ENCODE data around the gene USH1C.

USH1C gene

DNA sequence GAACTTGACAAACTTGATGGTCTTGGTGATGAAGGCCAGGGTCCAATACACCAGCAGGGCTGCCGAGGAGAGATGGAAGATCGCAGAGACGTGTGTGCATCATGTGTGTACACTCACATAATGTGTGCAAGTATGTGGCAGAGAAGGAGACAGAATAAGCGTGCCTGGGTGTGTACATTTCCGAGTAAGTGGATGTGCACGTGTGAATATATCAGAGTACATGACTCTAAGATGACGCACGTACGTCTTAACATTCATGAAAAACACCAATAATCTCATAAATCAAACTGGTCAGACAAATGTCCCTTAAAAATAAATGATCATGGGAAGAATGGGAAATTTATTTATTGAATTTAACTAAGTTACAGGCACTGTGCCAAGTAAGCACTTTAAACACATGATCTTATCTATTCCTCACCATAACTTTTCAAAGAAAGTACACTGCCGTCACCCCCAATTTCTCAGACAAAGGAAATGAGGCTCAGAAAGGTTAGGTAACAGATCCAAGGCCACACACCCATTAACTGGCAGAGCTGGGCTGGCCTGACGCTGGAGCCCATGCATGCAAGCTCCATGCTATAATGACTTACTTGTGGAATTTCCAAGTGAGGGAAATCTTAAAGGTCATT lies 80.6 kb downstream of the USH1C start:
- H2AFZ ChIP-seq (ENCODE audit: low read length): no peak overlapping the region
- TF ChIP-seq EZH2 (optimal IDR thresholded peaks at IDR 0.05; ENCODE audit: low read depth, low read length): no peak
- TF ChIP-seq, protein P1, sequence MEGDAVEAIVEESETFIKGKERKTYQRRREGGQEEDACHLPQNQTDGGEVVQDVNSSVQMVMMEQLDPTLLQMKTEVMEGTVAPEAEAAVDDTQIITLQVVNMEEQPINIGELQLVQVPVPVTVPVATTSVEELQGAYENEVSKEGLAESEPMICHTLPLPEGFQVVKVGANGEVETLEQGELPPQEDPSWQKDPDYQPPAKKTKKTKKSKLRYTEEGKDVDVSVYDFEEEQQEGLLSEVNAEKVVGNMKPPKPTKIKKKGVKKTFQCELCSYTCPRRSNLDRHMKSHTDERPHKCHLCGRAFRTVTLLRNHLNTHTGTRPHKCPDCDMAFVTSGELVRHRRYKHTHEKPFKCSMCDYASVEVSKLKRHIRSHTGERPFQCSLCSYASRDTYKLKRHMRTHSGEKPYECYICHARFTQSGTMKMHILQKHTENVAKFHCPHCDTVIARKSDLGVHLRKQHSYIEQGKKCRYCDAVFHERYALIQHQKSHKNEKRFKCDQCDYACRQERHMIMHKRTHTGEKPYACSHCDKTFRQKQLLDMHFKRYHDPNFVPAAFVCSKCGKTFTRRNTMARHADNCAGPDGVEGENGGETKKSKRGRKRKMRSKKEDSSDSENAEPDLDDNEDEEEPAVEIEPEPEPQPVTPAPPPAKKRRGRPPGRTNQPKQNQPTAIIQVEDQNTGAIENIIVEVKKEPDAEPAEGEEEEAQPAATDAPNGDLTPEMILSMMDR (IDR thresholded peaks at IDR 0.05; ENCODE audit: low read length): no peak
- no peak for TF ChIP-seq EZH2phosphoT487 (IDR thresholded peaks at IDR 0.05; ENCODE audit: low read length)
- DNase-seq: no peak

DNA sequence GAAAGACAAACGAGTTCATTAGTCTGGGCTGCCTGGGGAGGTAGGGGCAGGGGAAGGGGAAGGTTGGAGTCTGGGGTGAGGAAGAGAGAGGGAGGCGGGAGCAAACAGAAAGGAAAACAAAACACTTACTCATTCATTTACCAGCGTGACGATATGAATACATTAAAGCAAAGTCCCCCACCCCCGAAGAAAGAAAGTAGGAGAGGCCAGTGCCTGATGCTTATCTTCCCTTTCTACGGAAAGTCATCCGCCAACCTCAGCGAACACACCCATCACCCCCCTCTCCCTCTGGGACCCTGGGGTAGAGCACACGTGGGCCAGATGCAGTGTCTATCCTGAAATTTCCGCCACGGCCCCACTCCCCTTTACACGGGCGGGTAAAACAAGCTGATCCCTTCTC lies 81.3 kb downstream of the USH1C start:
- no peaks in the 10 kb centered on the region for H3F3A ChIP-seq (ENCODE audit: insufficient read depth, low read length)
- H3K9me2 ChIP-seq (replicated peaks; ENCODE audit: insufficient read depth, low read length): no peaks in the 10 kb centered on the region
- H3K4me1 ChIP-seq (ENCODE audit: low read length): no peaks in the 10 kb centered on the region
- H3K79me2 ChIP-seq (ENCODE audit: low read length): no peaks in the 10 kb centered on the region
- no peak overlapping the region for H3K4me3 ChIP-seq (ENCODE audit: low read length)
- H3K36me3 ChIP-seq (replicated peaks; ENCODE audit: insufficient read depth, low read length): no peaks in the 10 kb centered on the region
- TF ChIP-seq EZH2 (optimal IDR thresholded peaks at IDR 0.05; ENCODE audit: low read depth, low read length): no peak
- TF ChIP-seq EZH2phosphoT487 (IDR thresholded peaks at IDR 0.05; ENCODE audit: low read length): no peak
- TF ChIP-seq, protein P1 (IDR thresholded peaks at IDR 0.05; ENCODE audit: low read length): no peak
- H3K4me2 ChIP-seq (ENCODE audit: low read depth, low read length): no peak overlapping the region
- no peak overlapping the region for H3K27ac ChIP-seq (ENCODE audit: low read length)
- no peaks in the 10 kb centered on the region for H3K27me3 ChIP-seq (replicated peaks; ENCODE audit: insufficient read depth, low read length)
- H4K20me1 ChIP-seq (ENCODE audit: insufficient read depth, low read length): no peaks in the 10 kb centered on the region
- H3K9ac ChIP-seq (ENCODE audit: low read length): no peak overlapping the region
- H3K9me3 ChIP-seq (replicated peaks; ENCODE audit: insufficient read depth, low read length): no peaks in the 10 kb centered on the region
- no peak overlapping the region for H2AFZ ChIP-seq (ENCODE audit: low read length)
- no peak for DNase-seq

More for the DNA sequence above, 80.6 kb downstream of the USH1C start:
- Histone ChIP-seq H3K36me3 (replicated peaks; ENCODE audit: insufficient read depth, low read length) (no peaks in the 10 kb centered on the region), H3K79me2 (ENCODE audit: low read length) (no peaks in the 10 kb centered on the region), H3K27ac (ENCODE audit: low read length) (no peak overlapping the region), H4K20me1 (ENCODE audit: insufficient read depth, low read length) (no peaks in the 10 kb centered on the region), H3K9me3 (replicated peaks; ENCODE audit: insufficient read depth, low read length) (no peaks in the 10 kb centered on the region), H3K9ac (ENCODE audit: low read length) (no peak overlapping the region), H3K4me2 (ENCODE audit: low read depth, low read length) (no peak overlapping the region), H3K27me3 (replicated peaks; ENCODE audit: insufficient read depth, low read length) (no peaks in the 10 kb centered on the region), H3K9me2 (replicated peaks; ENCODE audit: insufficient read depth, low read length) (no peaks in the 10 kb centered on the region), H3K4me1 (ENCODE audit: low read length) (no peaks in the 10 kb centered on the region), H3F3A (ENCODE audit: insufficient read depth, low read length) (no peaks in the 10 kb centered on the region), H3K4me3 (ENCODE audit: low read length) (no peak overlapping the region)

DNA sequence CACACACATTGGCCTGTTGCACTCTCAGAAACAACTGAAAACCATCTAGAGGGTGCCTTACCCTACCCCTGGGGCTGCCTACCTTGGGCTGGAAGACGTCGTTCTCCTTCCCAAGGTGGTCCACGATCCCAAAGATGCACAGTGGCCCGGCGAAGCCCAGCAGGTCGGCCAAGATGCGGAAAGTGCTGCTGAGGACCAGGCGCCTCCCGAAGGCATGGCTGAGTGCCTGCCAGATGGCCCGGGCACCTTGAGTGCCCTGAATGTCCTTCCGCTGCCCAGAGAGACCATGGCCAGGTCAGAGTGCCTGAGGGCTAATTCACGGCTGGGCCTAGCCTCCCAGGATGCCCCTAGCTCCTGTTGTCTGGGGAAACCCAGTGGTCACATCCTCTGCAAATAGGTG lies 83.8 kb downstream of the USH1C start:
- no peak overlapping the region for H3K4me2 ChIP-seq (ENCODE audit: low read depth, low read length)
- H3K4me3 ChIP-seq (ENCODE audit: low read length): no peak overlapping the region
- no peak overlapping the region for H2AFZ ChIP-seq (ENCODE audit: low read length)
- no peaks in the 10 kb centered on the region for H3K4me1 ChIP-seq (ENCODE audit: low read length)
- no peak overlapping the region for H3K27ac ChIP-seq (ENCODE audit: low read length)
- no peaks in the 10 kb centered on the region for H3K27me3 ChIP-seq (replicated peaks; ENCODE audit: insufficient read depth, low read length)
- H3K9ac ChIP-seq (ENCODE audit: low read length): no peak overlapping the region
- DNase-seq: no peak
- no peaks in the 10 kb centered on the region for H3K9me3 ChIP-seq (replicated peaks; ENCODE audit: insufficient read depth, low read length)
- TF ChIP-seq, protein P1 (IDR thresholded peaks at IDR 0.05; ENCODE audit: low read length): no peak
- TF ChIP-seq EZH2phosphoT487 (IDR thresholded peaks at IDR 0.05; ENCODE audit: low read length): no peak
- TF ChIP-seq EZH2 (optimal IDR thresholded peaks at IDR 0.05; ENCODE audit: low read depth, low read length): no peak
- no peaks in the 10 kb centered on the region for H3F3A ChIP-seq (ENCODE audit: insufficient read depth, low read length)
- H3K79me2 ChIP-seq (ENCODE audit: low read length): no peaks in the 10 kb centered on the region
- no peaks in the 10 kb centered on the region for H3K9me2 ChIP-seq (replicated peaks; ENCODE audit: insufficient read depth, low read length)
- no peaks in the 10 kb centered on the region for H3K36me3 ChIP-seq (replicated peaks; ENCODE audit: insufficient read depth, low read length)
- no peaks in the 10 kb centered on the region for H4K20me1 ChIP-seq (ENCODE audit: insufficient read depth, low read length)

Data from MM.1S (cell line).